ENCODE results near the gene CCDC86.

GRCh38 chr11:60890696-60891095 is 48.8 kb downstream of the CCDC86 start:
- TF ChIP-seq FOXP2 (optimal IDR thresholded peaks at IDR 0.05; ENCODE audit: control extremely low read depth, extremely low read length, insufficient read depth) = no peak
- no peak for TF ChIP-seq EZH2 (IDR thresholded peaks at IDR 0.05)
